ENCODE measurements around the gene METTL25B.
"Not testable (repeated sequence)": the region's sequence is repeated elsewhere in the genome, so short reads cannot be mapped to it uniquely, and the experiment has no call there.

The METTL25B gene

GRCh38 chr1:156755527-156755950 lies 27.3 kb downstream of the METTL25B start:
- H3K36me3 ChIP-seq (ENCODE audit: insufficient read depth, low read length): no peaks in the 10 kb centered on the region
- H3K9ac ChIP-seq (ENCODE audit: low read depth, low read length): no peak overlapping the region
- peaks cover 14% of the 10 kb centered on the region; the same call in 1 of the 2 replicates for H3K4me1 ChIP-seq (ENCODE audit: insufficient read depth, low read length)
- H3K9me3 ChIP-seq (ENCODE audit: control insufficient read depth, insufficient read depth, low read length): no peaks in the 10 kb centered on the region

- H3K4me1 ChIP-seq (ENCODE audit: insufficient read depth, low read length): peaks cover 14% of the 10 kb centered on the region; the same call in 1 of the 2 replicates
- no peaks in the 10 kb centered on the region for H3K9me3 ChIP-seq (ENCODE audit: control insufficient read depth, insufficient read depth, low read length)
- H3K36me3 ChIP-seq (ENCODE audit: insufficient read depth, low read length): no peaks in the 10 kb centered on the region
- no peak overlapping the region for H3K9ac ChIP-seq (ENCODE audit: low read depth, low read length)
Observed at GRCh38 chr1:156756355-156756754, 28.1 kb downstream of the METTL25B start.

GRCh38 chr1:156757572-156758253 lies 29.4 kb downstream of the METTL25B start:
- not testable (repeated sequence) for H3K36me3 ChIP-seq (ENCODE audit: insufficient read depth, low read length); H3K9ac ChIP-seq (ENCODE audit: low read depth, low read length); H3K9me3 ChIP-seq (ENCODE audit: control insufficient read depth, insufficient read depth, low read length)
- H3K4me1 ChIP-seq (ENCODE audit: insufficient read depth, low read length): peaks cover 13% of the 10 kb centered on the region; the same call in 1 of the 2 replicates

GRCh38 chr1:156760092-156760795 lies 32.0 kb downstream of the METTL25B start:
- no peak overlapping the region for H3K9ac ChIP-seq (ENCODE audit: low read depth, low read length)
- no peaks in the 10 kb centered on the region for H3K9me3 ChIP-seq (ENCODE audit: control insufficient read depth, insufficient read depth, low read length)
- H3K4me1 ChIP-seq (ENCODE audit: insufficient read depth, low read length): peaks cover 8% of the 10 kb centered on the region; the same call in 1 of the 2 replicates
- H3K36me3 ChIP-seq (ENCODE audit: insufficient read depth, low read length): no peaks in the 10 kb centered on the region

- Histone ChIP-seq H3K9ac (ENCODE audit: low read depth, low read length) (no peak overlapping the region), H3K9me3 (ENCODE audit: control insufficient read depth, insufficient read depth, low read length) (no peaks in the 10 kb centered on the region), H3K4me1 (ENCODE audit: insufficient read depth, low read length) (peaks cover 8% of the 10 kb centered on the region; the same call in 1 of the 2 replicates), H3K36me3 (ENCODE audit: insufficient read depth, low read length) (no peaks in the 10 kb centered on the region)
Observed at GRCh38 chr1:156760796-156761104, 32.5 kb downstream of the METTL25B start.

GRCh38 chr1:156765136-156765535 lies 36.9 kb downstream of the METTL25B start:
- not testable (repeated sequence) for H3K9ac ChIP-seq (ENCODE audit: low read depth, low read length); H3K4me1 ChIP-seq (ENCODE audit: insufficient read depth, low read length); H3K36me3 ChIP-seq (ENCODE audit: insufficient read depth, low read length); H3K9me3 ChIP-seq (ENCODE audit: control insufficient read depth, insufficient read depth, low read length)

- H3K9ac ChIP-seq (ENCODE audit: low read depth, low read length): no peak overlapping the region
- H3K9me3 ChIP-seq (ENCODE audit: control insufficient read depth, insufficient read depth, low read length): no peaks in the 10 kb centered on the region
- H3K4me1 ChIP-seq (ENCODE audit: insufficient read depth, low read length): peaks cover 4% of the 10 kb centered on the region
- peaks cover 5% of the 10 kb centered on the region; the same call in 1 of the 2 replicates for H3K36me3 ChIP-seq (ENCODE audit: insufficient read depth, low read length)
Observed at GRCh38 chr1:156765666-156766065, 37.4 kb downstream of the METTL25B start.

- no peaks in the 10 kb centered on the region for H3K9me3 ChIP-seq (ENCODE audit: control insufficient read depth, insufficient read depth, low read length)
- H3K36me3 ChIP-seq (ENCODE audit: insufficient read depth, low read length): peaks cover 5% of the 10 kb centered on the region; the same call in 1 of the 2 replicates
- H3K9ac ChIP-seq (ENCODE audit: low read depth, low read length): peak overlapping the region; percentile 73
- H3K4me1 ChIP-seq (ENCODE audit: insufficient read depth, low read length): peaks cover 4% of the 10 kb centered on the region
Observed at GRCh38 chr1:156766298-156767100, 38.2 kb downstream of the METTL25B start.

GRCh38 chr1:156767101-156767878 lies 39.0 kb downstream of the METTL25B start, which contains the start of gene PRCC:
TSS of gene PRCC (plus strand) at chr1:156767535. CDS start at chr1:156767772, 237 bp downstream.
- peaks cover 5% of the 10 kb centered on the region; the same call in 1 of the 2 replicates for H3K36me3 ChIP-seq (ENCODE audit: insufficient read depth, low read length)
- no peaks in the 10 kb centered on the region for H3K9me3 ChIP-seq (ENCODE audit: control insufficient read depth, insufficient read depth, low read length)
- H3K4me1 ChIP-seq (ENCODE audit: insufficient read depth, low read length): peaks cover 4% of the 10 kb centered on the region
- H3K9ac ChIP-seq (ENCODE audit: low read depth, low read length): peak within 1 kb of the TSS; percentile 91

GRCh38 chr1:156767879-156768604 lies 39.8 kb downstream of the METTL25B start:
- no peaks in the 10 kb centered on the region for H3K9me3 ChIP-seq (ENCODE audit: control insufficient read depth, insufficient read depth, low read length)
- peaks cover 4% of the 10 kb centered on the region for H3K4me1 ChIP-seq (ENCODE audit: insufficient read depth, low read length)

GRCh38 chr1:156768610-156769295 lies 40.5 kb downstream of the METTL25B start:
- Histone ChIP-seq H3K4me1 (ENCODE audit: insufficient read depth, low read length) (peaks cover 4% of the 10 kb centered on the region), H3K9ac (ENCODE audit: low read depth, low read length) (peak overlapping the region; percentile 91; the same call in 1 of the 2 replicates), H3K36me3 (ENCODE audit: insufficient read depth, low read length) (peaks cover 5% of the 10 kb centered on the region; the same call in 1 of the 2 replicates), H3K9me3 (ENCODE audit: control insufficient read depth, insufficient read depth, low read length) (no peaks in the 10 kb centered on the region)

More at GRCh38 chr1:156767879-156768604, 39.8 kb downstream of the METTL25B start:
- H3K9ac ChIP-seq (ENCODE audit: low read depth, low read length): peak overlapping the region; percentile 91
- H3K36me3 ChIP-seq (ENCODE audit: insufficient read depth, low read length): peaks cover 5% of the 10 kb centered on the region; the same call in 1 of the 2 replicates

- H3K9ac ChIP-seq (ENCODE audit: low read depth, low read length): no peak overlapping the region
- no peaks in the 10 kb centered on the region for H3K9me3 ChIP-seq (ENCODE audit: control insufficient read depth, insufficient read depth, low read length)
- H3K4me1 ChIP-seq (ENCODE audit: insufficient read depth, low read length): peaks cover 4% of the 10 kb centered on the region
- H3K36me3 ChIP-seq (ENCODE audit: insufficient read depth, low read length): peaks cover 5% of the 10 kb centered on the region; the same call in 1 of the 2 replicates
Observed at GRCh38 chr1:156772222-156772621, 44.0 kb downstream of the METTL25B start.

Measured in ES-I3 (cell line).